Prostate gland (tissue), 2 donors: ENCODE data around the gene IL19.

ENCODE experiments used
- POLR2AphosphoS5 ChIP-seq: sonication (generic); formaldehyde crosslinking; IDR thresholded peaks from one replicate; pipeline ENCODE4 v1.6.1; 2017; ENCODE audit warnings: antibody characterized with exemption
- TF ChIP-seq, protein P1 (sequence below), 4 experiments: fragments of 200-600 bp in 2 of 4; fragments of 450-650 bp in 2 of 4; sonication (generic) in 2 of 4; IDR thresholded peaks; 1 replicate in 3 of 4; 2 replicates in 1 of 4; pipeline ENCODE4 v1.5.1; 2016 to 2019; ENCODE audit warnings: antibody characterized with exemption in 4 of 4, mild to moderate bottlenecking in 2 of 4, moderate library complexity in 2 of 4

DNA sequence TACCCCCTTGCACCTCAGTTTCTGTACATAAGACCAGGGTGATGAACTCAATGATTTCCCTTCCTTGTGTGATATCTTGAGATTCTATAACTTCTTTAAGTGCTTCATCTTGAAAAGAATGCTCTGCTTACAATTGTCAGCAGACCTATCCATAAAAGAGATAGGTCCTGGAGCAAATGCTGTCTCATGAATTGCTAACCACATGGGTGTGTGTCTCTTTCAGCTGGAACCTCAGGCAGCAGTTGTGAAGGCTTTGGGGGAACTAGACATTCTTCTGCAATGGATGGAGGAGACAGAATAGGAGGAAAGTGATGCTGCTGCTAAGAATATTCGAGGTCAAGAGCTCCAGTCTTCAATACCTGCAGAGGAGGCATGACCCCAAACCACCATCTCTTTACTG is 97.7 kb downstream of the IL19 start:
- TF ChIP-seq, protein P1, sequence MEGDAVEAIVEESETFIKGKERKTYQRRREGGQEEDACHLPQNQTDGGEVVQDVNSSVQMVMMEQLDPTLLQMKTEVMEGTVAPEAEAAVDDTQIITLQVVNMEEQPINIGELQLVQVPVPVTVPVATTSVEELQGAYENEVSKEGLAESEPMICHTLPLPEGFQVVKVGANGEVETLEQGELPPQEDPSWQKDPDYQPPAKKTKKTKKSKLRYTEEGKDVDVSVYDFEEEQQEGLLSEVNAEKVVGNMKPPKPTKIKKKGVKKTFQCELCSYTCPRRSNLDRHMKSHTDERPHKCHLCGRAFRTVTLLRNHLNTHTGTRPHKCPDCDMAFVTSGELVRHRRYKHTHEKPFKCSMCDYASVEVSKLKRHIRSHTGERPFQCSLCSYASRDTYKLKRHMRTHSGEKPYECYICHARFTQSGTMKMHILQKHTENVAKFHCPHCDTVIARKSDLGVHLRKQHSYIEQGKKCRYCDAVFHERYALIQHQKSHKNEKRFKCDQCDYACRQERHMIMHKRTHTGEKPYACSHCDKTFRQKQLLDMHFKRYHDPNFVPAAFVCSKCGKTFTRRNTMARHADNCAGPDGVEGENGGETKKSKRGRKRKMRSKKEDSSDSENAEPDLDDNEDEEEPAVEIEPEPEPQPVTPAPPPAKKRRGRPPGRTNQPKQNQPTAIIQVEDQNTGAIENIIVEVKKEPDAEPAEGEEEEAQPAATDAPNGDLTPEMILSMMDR (IDR thresholded peaks at IDR 0.05): no peak
- no peak for TF ChIP-seq POLR2AphosphoS5
